SK-N-SH (cell line): ENCODE data around the gene NOTCH1.

ENCODE experiments used
- FOXM1 ChIP-seq: IDR thresholded peaks from 2 replicates; pipeline ENCODE4 v1.4.0; 2012; ENCODE audit warnings: low read depth, mild to moderate bottlenecking
- POLR2AphosphoS5 ChIP-seq: IDR thresholded peaks from 2 replicates; pipeline ENCODE4 v1.6.1; 2012; ENCODE audit warnings: low read depth, low read length
- RAD21 ChIP-seq: IDR thresholded peaks from 2 replicates; pipeline ENCODE4 v1.6.1; 2012; ENCODE audit warnings: mild to moderate bottlenecking, low read length
- RFX5 ChIP-seq: IDR thresholded peaks from 2 replicates; pipeline ENCODE4 v1.6.1; 2012; ENCODE audit warnings: mild to moderate bottlenecking, improper control_type of control experiment, low read length
- SMC3 ChIP-seq: IDR thresholded peaks from 2 replicates; pipeline ENCODE4 v1.6.1; 2012; ENCODE audit warnings: low read depth, low read length, improper control_type of control experiment
- TF ChIP-seq, protein P1 (sequence below): fragments of 200-600 bp; sonication (generic); IDR thresholded peaks from 2 replicates; pipeline ENCODE4 v1.6.1; 2017; ENCODE audit warnings: antibody characterized with exemption, mild to moderate bottlenecking, moderate library complexity
- TF ChIP-seq, protein P2 (sequence below): fragments of 150-350 bp; IDR thresholded peaks from 2 replicates; pipeline ENCODE4 v1.6.1; 2017; ENCODE audit warnings: antibody characterized with exemption, low read length, low read depth, borderline replicate concordance
- TF ChIP-seq, protein P3 (sequence below): IDR thresholded peaks from 2 replicates; pipeline ENCODE4 v1.4.0; 2012; ENCODE audit warnings: low read depth, borderline replicate concordance

DNA sequence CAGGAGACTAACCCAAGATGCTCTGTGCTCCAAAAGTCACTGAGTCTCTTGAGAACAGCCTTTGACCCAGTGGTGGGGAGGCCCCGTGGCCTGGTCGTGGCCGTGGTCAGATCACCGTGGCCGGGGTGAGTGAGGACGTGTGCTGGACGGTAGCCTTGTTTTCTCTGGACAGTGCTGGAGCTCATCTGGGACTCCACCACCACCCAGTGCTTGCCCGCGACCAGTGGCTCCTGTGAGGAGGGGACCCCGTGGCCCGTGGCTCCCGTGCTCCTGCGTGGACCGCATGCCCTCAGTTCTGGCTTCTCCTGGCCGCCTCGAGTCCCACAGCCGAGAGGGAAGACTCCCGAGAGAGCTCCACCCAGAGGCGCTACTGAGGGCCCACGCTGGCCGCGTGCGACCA lies 15.9 kb upstream of the NOTCH1 start:
- no peak for TF ChIP-seq POLR2AphosphoS5
- no peak for TF ChIP-seq RAD21
- TF ChIP-seq, protein P1, sequence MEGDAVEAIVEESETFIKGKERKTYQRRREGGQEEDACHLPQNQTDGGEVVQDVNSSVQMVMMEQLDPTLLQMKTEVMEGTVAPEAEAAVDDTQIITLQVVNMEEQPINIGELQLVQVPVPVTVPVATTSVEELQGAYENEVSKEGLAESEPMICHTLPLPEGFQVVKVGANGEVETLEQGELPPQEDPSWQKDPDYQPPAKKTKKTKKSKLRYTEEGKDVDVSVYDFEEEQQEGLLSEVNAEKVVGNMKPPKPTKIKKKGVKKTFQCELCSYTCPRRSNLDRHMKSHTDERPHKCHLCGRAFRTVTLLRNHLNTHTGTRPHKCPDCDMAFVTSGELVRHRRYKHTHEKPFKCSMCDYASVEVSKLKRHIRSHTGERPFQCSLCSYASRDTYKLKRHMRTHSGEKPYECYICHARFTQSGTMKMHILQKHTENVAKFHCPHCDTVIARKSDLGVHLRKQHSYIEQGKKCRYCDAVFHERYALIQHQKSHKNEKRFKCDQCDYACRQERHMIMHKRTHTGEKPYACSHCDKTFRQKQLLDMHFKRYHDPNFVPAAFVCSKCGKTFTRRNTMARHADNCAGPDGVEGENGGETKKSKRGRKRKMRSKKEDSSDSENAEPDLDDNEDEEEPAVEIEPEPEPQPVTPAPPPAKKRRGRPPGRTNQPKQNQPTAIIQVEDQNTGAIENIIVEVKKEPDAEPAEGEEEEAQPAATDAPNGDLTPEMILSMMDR = no peak
- no peak for TF ChIP-seq FOXM1
- TF ChIP-seq, protein P2, sequence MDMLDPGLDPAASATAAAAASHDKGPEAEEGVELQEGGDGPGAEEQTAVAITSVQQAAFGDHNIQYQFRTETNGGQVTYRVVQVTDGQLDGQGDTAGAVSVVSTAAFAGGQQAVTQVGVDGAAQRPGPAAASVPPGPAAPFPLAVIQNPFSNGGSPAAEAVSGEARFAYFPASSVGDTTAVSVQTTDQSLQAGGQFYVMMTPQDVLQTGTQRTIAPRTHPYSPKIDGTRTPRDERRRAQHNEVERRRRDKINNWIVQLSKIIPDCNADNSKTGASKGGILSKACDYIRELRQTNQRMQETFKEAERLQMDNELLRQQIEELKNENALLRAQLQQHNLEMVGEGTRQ = no peak
- TF ChIP-seq RFX5 = no peak
- TF ChIP-seq SMC3 = no peak
- TF ChIP-seq, protein P3, sequence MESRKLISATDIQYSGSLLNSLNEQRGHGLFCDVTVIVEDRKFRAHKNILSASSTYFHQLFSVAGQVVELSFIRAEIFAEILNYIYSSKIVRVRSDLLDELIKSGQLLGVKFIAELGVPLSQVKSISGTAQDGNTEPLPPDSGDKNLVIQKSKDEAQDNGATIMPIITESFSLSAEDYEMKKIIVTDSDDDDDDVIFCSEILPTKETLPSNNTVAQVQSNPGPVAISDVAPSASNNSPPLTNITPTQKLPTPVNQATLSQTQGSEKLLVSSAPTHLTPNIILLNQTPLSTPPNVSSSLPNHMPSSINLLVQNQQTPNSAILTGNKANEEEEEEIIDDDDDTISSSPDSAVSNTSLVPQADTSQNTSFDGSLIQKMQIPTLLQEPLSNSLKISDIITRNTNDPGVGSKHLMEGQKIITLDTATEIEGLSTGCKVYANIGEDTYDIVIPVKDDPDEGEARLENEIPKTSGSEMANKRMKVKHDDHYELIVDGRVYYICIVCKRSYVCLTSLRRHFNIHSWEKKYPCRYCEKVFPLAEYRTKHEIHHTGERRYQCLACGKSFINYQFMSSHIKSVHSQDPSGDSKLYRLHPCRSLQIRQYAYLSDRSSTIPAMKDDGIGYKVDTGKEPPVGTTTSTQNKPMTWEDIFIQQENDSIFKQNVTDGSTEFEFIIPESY = no peak
